ENCODE measurements around the gene RORB. TPM values are rescaled to one million over a fixed set of nuclear protein-coding genes. Genes with fewer than 3 reads are reported as not detected.

RORB gene
- total RNA-seq, 4 donors from 2014 or later: under 0.01 to 2.5 (median 0.94) TPM; not detected in 1

DNA sequence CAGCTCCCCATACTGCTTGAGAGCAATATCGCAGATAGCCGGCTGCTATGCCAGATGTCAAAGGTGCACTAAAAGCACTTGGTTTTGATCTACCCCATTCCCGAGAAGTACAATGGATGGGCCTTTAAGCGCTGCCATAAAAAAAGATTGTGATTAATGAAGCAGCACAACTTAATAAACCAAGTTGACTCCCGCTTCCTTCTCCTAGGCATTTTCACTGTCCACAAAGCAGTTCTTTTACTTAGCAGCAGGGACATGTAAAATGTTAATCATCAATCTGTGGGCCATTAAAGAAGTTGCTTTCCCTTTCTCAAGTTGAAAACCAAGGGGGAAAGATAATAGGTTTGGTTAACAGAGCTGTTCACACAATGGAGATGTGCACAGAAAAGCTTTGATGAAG, 214.2 kb downstream of the RORB start:
- DNase-seq: no peak

DNA sequence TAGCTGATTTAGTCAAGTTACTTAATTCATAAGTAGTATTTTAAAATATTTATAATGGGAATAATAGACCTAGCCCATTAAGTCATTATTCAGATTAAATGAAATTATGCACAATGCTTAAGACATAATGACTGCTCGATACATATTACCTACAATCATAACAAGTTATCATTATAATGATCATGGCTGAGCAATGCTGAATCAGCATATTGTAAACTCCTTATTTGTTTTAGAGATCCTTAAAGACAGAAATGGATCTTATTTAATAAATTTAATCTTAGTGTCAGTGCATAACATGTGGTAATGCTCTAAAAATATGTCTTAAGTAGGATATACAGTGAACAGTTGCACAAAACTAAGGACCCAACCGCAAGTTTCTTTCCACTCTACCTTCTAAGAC, 221.6 kb downstream of the RORB start:
- no peak overlapping the region for H3K4me3 ChIP-seq
- no peaks in the 10 kb centered on the region for H3K36me3 ChIP-seq
- H3K9me3 ChIP-seq: no peaks in the 10 kb centered on the region
- H3K4me1 ChIP-seq: no peaks in the 10 kb centered on the region
- no peak overlapping the region for H3K27ac ChIP-seq
- no peaks in the 10 kb centered on the region for H3K27me3 ChIP-seq
- TF ChIP-seq POLR2A (IDR thresholded peaks at IDR 0.05): no peak
- TF ChIP-seq, protein P1, sequence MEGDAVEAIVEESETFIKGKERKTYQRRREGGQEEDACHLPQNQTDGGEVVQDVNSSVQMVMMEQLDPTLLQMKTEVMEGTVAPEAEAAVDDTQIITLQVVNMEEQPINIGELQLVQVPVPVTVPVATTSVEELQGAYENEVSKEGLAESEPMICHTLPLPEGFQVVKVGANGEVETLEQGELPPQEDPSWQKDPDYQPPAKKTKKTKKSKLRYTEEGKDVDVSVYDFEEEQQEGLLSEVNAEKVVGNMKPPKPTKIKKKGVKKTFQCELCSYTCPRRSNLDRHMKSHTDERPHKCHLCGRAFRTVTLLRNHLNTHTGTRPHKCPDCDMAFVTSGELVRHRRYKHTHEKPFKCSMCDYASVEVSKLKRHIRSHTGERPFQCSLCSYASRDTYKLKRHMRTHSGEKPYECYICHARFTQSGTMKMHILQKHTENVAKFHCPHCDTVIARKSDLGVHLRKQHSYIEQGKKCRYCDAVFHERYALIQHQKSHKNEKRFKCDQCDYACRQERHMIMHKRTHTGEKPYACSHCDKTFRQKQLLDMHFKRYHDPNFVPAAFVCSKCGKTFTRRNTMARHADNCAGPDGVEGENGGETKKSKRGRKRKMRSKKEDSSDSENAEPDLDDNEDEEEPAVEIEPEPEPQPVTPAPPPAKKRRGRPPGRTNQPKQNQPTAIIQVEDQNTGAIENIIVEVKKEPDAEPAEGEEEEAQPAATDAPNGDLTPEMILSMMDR (IDR thresholded peaks at IDR 0.05): no peak
- DNase-seq: no peak

More for the DNA sequence above, 214.2 kb downstream of the RORB start:
- Histone ChIP-seq H3K27ac (no peak overlapping the region), H3K4me3 (no peak overlapping the region), H3K9me3 (no peaks in the 10 kb centered on the region), H3K36me3 (no peaks in the 10 kb centered on the region), H3K27me3 (no peaks in the 10 kb centered on the region), H3K4me1 (no peaks in the 10 kb centered on the region)
- TF ChIP-seq POLR2A (IDR thresholded peaks at IDR 0.05): no peak
- TF ChIP-seq, protein P1 (IDR thresholded peaks at IDR 0.05): no peak

DNA sequence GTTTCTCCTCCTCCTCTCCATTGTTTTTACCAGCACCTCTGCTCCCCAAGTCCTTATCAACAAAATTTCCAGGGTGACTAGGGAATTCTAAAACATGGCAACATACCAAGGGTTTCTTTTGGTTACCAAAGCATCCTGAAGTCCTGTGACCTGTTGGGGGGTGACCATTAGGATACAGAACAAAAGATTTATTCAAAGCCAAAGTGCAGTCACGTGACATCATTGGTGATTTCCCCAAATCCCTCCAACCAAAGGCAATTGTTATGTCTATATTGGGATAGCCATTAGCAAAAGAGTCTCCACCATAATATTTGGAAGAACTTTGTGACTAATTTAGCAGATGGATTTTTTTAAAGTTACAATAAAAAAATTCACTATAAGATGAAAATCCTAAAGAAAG, 222.2 kb downstream of the RORB start:
- H3K4me1 ChIP-seq: no peaks in the 10 kb centered on the region
- no peak for TF ChIP-seq POLR2A (IDR thresholded peaks at IDR 0.05)
- TF ChIP-seq, protein P1 (IDR thresholded peaks at IDR 0.05): no peak
- H3K27ac ChIP-seq: no peak overlapping the region
- H3K4me3 ChIP-seq: no peak overlapping the region
- no peaks in the 10 kb centered on the region for H3K36me3 ChIP-seq
- no peak for DNase-seq
- H3K27me3 ChIP-seq: no peaks in the 10 kb centered on the region
- no peaks in the 10 kb centered on the region for H3K9me3 ChIP-seq

DNA sequence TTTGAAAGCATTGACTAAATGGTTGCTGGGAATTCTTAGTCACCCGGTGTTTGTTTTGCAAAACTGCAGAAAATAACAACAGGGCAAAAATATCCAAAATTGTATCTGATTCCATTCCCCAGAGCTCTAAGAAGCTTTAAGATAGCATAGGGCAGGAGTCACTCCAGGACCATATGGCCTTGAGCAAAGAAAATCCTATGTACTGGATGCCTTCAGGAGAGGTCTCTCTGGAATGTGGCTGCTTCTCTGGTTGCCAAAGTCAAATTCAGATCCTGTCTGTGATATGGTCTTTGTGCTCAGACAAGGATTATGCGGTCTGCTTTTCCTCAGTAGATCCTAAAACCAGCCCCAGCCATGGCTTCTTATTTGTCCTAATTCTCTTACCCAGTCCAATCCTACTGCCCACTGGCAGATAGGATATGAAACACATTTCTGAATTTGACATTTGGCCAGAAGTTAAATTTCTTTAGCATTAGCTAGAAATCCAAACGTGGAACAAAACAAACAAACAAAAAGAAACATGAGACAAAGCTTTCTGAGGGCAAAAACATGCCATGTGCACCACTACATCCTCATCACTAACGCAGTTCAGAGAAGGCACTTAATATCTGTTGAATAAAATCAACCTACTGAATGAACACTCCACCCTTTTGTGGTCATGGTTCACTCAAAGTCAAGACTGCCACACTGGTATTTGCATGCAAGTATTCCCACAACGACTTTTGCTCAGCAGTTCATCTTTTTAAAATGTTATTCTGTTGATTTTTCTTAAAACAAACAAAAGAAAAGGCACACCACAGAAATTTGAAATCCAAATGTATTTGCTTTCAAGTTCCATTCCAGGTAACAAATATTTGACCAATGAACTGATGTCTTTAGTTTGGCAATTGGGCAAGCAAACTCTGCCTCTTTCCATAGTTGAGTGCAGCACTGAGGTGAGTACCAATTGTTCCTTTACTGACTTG, 224.8 kb downstream of the RORB start:
- Histone ChIP-seq H3K27me3 (no peaks in the 10 kb centered on the region), H3K36me3 (peaks cover 0 to 5% (median 0%) of the 10 kb centered on the region in 3 donors), H3K27ac (no peak overlapping the region), H3K4me3 (no peak overlapping the region), H3K4me1 (no peaks in the 10 kb centered on the region), H3K9me3 (no peaks in the 10 kb centered on the region)
- no peak for TF ChIP-seq POLR2A (IDR thresholded peaks at IDR 0.05)
- TF ChIP-seq, protein P1 (IDR thresholded peaks at IDR 0.05): no peak
- no peak for DNase-seq

DNA sequence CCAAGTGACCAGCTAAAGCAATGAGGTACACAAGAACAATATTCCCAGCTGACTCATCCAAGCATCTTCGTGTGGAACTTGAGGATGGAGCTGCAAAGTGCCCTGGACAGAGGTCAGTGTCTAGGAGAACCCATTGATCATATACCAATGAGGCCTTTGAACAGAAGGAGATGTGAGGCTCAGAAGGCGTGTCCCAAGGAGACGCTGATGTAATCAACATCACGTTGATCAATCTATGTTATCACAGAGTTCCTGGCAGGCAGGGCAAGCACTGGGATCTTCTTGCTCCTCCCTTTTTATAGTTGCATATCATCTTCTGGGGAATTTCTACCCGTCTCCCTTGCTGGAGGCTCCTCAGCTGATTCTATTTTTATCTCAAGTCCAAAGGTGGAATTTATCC, 227.2 kb downstream of the RORB start:
- no peak overlapping the region for H3K27ac ChIP-seq
- H3K36me3 ChIP-seq: peaks cover 0 to 9% (median 0%) of the 10 kb centered on the region in 3 donors
- no peak overlapping the region for H3K4me3 ChIP-seq
- DNase-seq: peak in 1 of 3 donors; percentile 71
- no peaks in the 10 kb centered on the region for H3K9me3 ChIP-seq
- H3K4me1 ChIP-seq: no peaks in the 10 kb centered on the region
- no peaks in the 10 kb centered on the region for H3K27me3 ChIP-seq
- TF ChIP-seq, protein P1 (IDR thresholded peaks at IDR 0.05): no peak
- TF ChIP-seq POLR2A (IDR thresholded peaks at IDR 0.05): no peak

All from Peyer's patch (tissue), 4 donors.